ENCODE measurements around the gene KANK4.

Gene KANK4

DNA sequence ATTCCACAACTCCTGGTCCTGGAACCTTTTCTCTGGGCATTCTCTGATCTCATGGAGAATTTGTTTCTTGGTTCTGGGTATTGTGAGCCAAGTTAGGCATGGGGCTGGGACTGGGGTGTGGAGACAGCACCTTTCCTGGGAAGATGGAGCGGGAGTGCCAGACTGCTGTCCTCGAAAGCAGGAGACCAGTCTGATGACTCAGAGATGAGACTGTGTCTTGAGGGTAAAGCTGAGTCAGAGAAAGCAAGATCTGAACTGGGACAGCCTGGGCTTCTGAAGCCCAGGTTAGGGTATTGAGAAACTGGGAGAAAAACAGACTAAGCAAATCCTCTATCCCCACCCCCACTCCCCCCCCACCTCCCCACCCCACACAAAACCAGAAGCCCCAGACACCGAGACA lies 2.2 kb upstream of the KANK4 start:
- no peak overlapping the region for H2AFZ ChIP-seq (ENCODE audit: low read depth)
- H3K4me3 ChIP-seq (IDR thresholded peaks at IDR 0.05; ENCODE audit: insufficient read depth, low read depth, low read length) = no peak overlapping the region
- no peak overlapping the region for H3K9ac ChIP-seq
- TF ChIP-seq, protein P1, sequence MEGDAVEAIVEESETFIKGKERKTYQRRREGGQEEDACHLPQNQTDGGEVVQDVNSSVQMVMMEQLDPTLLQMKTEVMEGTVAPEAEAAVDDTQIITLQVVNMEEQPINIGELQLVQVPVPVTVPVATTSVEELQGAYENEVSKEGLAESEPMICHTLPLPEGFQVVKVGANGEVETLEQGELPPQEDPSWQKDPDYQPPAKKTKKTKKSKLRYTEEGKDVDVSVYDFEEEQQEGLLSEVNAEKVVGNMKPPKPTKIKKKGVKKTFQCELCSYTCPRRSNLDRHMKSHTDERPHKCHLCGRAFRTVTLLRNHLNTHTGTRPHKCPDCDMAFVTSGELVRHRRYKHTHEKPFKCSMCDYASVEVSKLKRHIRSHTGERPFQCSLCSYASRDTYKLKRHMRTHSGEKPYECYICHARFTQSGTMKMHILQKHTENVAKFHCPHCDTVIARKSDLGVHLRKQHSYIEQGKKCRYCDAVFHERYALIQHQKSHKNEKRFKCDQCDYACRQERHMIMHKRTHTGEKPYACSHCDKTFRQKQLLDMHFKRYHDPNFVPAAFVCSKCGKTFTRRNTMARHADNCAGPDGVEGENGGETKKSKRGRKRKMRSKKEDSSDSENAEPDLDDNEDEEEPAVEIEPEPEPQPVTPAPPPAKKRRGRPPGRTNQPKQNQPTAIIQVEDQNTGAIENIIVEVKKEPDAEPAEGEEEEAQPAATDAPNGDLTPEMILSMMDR (conservative IDR thresholded peaks at IDR 0.05; ENCODE audit: low read depth, low read length) = no peak
- H3K4me1 ChIP-seq (ENCODE audit: low read depth, poor library complexity, severe bottlenecking) = peaks cover 6% of the 10 kb centered on the region
- no peak overlapping the region for H3K27ac ChIP-seq
- no peaks in the 10 kb centered on the region for H4K20me1 ChIP-seq (ENCODE audit: insufficient read depth)
- H3K36me3 ChIP-seq (ENCODE audit: insufficient read depth) = no peaks in the 10 kb centered on the region
- no peaks in the 10 kb centered on the region for H3K79me2 ChIP-seq (ENCODE audit: insufficient read depth, low read depth)
- no peak overlapping the region for H3K4me2 ChIP-seq
- H3K27me3 ChIP-seq (ENCODE audit: insufficient read depth, low read depth) = no peaks in the 10 kb centered on the region

DNA sequence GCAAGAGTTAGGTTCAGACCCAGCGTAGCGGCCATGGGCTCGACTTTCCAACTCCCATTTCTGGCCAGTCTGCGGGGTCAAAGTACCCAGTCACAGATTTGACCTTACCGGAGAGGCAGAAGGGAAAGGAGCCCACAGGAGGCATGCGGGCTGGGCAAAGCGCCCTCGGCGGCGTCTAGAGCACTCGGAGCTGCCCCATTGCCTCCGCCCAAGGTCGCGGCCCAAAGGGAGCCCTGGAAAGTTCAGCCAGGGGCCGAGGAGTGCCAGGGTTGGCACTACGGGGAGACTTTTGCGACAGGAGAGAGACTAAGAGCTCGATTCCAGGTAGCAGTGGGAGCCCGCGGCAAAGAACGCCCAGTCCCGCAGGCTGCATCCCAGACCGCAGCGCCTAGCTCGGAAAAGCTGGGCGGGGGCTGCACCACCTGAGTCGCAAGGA lies 896 bp downstream of the KANK4 start:
- Histone ChIP-seq H3K9ac (no peak overlapping the region), H4K20me1 (ENCODE audit: insufficient read depth) (no peaks in the 10 kb centered on the region), H3K36me3 (ENCODE audit: insufficient read depth) (no peaks in the 10 kb centered on the region), H3K4me3 (IDR thresholded peaks at IDR 0.05; ENCODE audit: insufficient read depth, low read depth, low read length) (no peak overlapping the region), H3K27me3 (ENCODE audit: insufficient read depth, low read depth) (no peaks in the 10 kb centered on the region), H3K27ac (no peak overlapping the region), H2AFZ (ENCODE audit: low read depth) (no peak overlapping the region), H3K4me2 (no peak overlapping the region), H3K79me2 (ENCODE audit: insufficient read depth, low read depth) (no peaks in the 10 kb centered on the region), H3K4me1 (ENCODE audit: low read depth, poor library complexity, severe bottlenecking) (peaks cover 7% of the 10 kb centered on the region)
- TF ChIP-seq, protein P1 (conservative IDR thresholded peaks at IDR 0.05; ENCODE audit: low read depth, low read length) = no peak

DNA sequence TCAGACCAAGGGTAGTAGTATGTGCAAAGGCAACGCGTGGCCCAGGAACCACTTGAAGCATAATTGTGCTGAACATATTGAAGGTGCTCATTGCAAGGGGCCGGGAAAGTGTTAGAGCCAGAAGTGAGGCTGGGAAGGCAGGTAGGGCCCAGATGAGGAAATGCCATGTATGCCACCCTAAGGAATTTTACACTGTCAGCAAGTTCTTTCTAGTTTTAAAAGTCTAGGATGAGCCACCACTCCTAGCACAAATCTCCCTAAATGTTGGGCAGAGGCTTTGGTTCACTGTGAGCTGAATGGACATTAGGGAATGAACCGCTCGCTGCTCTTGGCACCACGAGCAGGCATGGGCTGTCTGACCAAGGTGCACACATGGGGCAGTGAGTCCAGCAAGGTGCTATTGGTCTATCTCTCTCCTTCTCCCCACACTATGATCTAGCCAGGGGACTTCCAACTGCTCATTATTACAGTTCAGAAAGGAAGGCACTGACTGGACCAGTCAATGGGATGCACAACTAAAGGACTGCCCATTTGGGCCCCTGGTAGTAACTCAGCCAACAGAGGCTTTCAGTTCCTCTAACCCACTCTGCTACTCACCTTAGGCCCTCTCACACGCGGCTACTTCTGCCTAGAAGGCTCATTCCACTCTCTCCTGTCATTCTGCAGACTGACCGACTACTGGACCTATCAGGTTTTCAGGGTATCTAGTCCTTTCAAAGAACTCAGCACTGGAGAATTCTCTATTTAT lies 2.0 kb downstream of the KANK4 start:
- no peaks in the 10 kb centered on the region for H4K20me1 ChIP-seq (ENCODE audit: insufficient read depth)
- no peaks in the 10 kb centered on the region for H3K36me3 ChIP-seq (ENCODE audit: insufficient read depth)
- H3K27ac ChIP-seq = no peak overlapping the region
- H3K27me3 ChIP-seq (ENCODE audit: insufficient read depth, low read depth) = no peaks in the 10 kb centered on the region
- peaks cover 19% of the 10 kb centered on the region for H3K4me1 ChIP-seq (ENCODE audit: low read depth, poor library complexity, severe bottlenecking)
- H3K79me2 ChIP-seq (ENCODE audit: insufficient read depth, low read depth) = no peaks in the 10 kb centered on the region
- H2AFZ ChIP-seq (ENCODE audit: low read depth) = no peak overlapping the region
- no peak overlapping the region for H3K4me2 ChIP-seq
- TF ChIP-seq, protein P1 (conservative IDR thresholded peaks at IDR 0.05; ENCODE audit: low read depth, low read length) = no peak
- no peak overlapping the region for H3K4me3 ChIP-seq (IDR thresholded peaks at IDR 0.05; ENCODE audit: insufficient read depth, low read depth, low read length)
- H3K9ac ChIP-seq = no peak overlapping the region

DNA sequence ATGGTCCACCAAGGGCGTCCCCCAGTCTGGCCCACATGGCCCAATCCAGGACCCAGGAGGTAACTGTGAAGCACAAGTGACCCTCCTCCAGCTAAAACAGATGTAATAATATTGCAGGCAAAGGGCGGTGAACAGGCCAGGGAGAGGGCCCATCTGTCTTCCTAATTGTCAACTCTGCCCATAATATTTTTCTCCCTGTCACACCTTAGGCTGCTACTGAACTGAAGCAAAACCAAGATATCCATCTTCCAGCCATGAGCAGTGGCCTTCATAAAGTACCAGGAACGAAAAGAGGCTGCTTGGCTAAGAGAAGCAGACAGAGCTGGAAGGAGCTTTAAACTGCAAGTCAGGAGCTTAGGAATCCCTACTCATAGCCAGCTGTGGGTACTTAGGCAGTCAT lies 3.1 kb downstream of the KANK4 start:
- Histone ChIP-seq H4K20me1 (ENCODE audit: insufficient read depth) (no peaks in the 10 kb centered on the region), H3K27ac (no peak overlapping the region), H3K4me1 (ENCODE audit: low read depth, poor library complexity, severe bottlenecking) (peaks cover 25% of the 10 kb centered on the region), H3K4me3 (IDR thresholded peaks at IDR 0.05; ENCODE audit: insufficient read depth, low read depth, low read length) (no peak overlapping the region), H3K9ac (no peak overlapping the region), H3K4me2 (no peak overlapping the region), H3K79me2 (ENCODE audit: insufficient read depth, low read depth) (no peaks in the 10 kb centered on the region), H3K36me3 (ENCODE audit: insufficient read depth) (no peaks in the 10 kb centered on the region), H3K27me3 (ENCODE audit: insufficient read depth, low read depth) (no peaks in the 10 kb centered on the region), H2AFZ (ENCODE audit: low read depth) (no peak overlapping the region)
- TF ChIP-seq, protein P1 (conservative IDR thresholded peaks at IDR 0.05; ENCODE audit: low read depth, low read length) = no peak

Data from KMS-11 (cell line).